Colon (tissue), 2 donors: Measurements from ENCODE around the gene NCKAP5.

Source experiments
- FAIRE-seq: peaks from 2 replicates; lab custom pipeline; 2012; peaks lifted over from hg19 to GRCh38; lab: Jason Lieb, UNC
- donor health status: control.
- donor health status: control.

The NCKAP5 gene

GRCh38 chr2:133200684-133201421 lies 367.4 kb downstream of the NCKAP5 start:
- FAIRE-seq: no peak

DNA sequence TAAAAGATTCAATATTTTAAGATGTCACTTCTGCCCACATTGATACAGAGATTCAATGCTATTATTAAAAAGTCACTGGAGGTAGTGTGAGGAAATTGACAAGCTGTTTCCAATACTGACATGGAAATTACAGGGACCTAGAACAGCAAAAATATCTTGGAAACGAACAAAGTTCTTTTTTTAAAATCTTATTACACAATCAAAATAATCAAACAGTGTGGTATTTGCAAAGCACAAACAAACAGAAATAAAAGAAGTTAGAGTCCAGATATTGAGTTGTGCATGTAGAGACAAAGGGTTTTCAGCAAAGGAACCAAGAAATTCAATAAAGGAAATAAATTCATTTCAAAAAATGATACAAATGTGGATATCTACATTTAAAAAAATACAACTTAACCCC lies 369.6 kb downstream of the NCKAP5 start:
- FAIRE-seq: no peak

- no peak for FAIRE-seq
Observed at GRCh38 chr2:133197156-133197555, 371.1 kb downstream of the NCKAP5 start.

- FAIRE-seq: no peak
Observed at GRCh38 chr2:133194777-133195335, 373.4 kb downstream of the NCKAP5 start.

- no peak for FAIRE-seq
Observed at GRCh38 chr2:133194362-133194655, 374.0 kb downstream of the NCKAP5 start.

DNA sequence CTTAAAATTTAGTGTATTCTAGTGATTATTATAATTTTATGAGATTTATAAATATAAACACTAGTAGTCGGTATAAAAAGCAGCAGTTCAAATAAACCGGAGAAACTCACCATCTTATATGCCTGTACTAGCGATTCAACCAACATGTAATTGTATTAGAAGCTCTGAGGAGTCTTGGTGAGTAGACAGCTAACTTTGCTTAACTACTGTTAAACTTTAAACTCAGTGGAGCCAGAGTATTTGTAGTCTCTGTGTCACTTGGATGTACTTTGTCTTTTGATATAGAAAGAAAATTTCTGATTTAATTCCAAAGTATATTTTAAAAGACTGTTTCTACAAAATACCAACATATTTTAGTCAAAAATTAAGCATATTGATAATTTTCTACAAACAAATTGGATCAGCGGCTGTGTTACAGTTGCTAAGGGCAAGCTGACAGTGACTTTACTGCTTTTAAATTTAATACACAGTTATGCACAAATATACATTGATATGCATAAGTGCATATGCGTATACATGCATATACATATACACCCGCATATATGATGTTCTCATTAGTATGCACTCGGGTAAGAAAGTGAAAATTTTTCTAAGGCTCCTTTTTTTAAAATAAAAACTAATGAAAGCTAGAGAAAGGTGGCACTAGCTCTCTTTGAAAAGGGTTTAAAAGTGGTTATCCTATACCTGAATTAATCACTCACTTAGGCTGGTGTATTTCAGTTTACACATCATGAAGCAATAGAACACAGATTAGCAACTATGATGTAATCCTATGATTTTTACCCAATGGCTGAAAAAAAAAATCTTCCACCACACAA lies 374.5 kb downstream of the NCKAP5 start:
- FAIRE-seq: no peak

- no peak for FAIRE-seq
Observed at GRCh38 chr2:133192028-133192427, 376.2 kb downstream of the NCKAP5 start.

DNA sequence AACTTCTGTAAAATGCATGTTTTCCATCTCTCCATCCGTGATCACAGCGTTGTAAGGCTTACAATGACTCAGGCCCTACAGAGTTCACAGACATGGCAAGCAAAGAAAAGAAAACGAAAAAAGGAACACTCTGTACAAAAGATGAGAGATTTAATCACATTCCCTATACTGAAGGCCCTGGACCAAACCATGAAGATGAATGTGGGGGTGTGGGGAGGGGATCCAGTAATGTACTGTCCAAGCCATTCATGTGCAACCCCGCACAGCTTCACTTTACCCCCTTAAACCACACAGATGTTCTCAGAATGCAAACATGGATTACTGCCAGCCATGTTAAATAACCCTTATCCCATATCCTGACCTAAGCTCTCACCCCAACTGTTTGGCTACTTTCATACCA lies 391.1 kb downstream of the NCKAP5 start:
- no peak for FAIRE-seq

DNA sequence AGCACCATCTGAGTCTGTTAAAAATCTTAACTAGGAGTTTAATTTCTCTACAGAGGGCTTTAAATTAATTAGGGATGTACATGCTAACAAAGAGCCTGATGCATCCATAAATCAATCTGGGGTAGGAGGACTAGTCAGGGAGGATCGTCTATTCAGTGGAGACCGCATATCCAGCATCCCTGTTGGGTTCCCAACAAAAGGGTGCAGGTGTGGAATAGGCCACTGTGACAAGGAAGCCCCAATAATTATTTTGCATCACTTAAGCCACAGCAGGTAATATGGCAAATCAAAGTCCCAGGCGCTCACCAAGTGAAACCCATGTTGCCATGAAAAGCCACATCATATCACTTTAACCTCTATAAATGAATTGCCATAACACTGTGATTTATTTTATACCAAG lies 392.3 kb downstream of the NCKAP5 start:
- FAIRE-seq: no peak

GRCh38 chr2:133173224-133173623 lies 395.0 kb downstream of the NCKAP5 start:
- FAIRE-seq: no peak

DNA sequence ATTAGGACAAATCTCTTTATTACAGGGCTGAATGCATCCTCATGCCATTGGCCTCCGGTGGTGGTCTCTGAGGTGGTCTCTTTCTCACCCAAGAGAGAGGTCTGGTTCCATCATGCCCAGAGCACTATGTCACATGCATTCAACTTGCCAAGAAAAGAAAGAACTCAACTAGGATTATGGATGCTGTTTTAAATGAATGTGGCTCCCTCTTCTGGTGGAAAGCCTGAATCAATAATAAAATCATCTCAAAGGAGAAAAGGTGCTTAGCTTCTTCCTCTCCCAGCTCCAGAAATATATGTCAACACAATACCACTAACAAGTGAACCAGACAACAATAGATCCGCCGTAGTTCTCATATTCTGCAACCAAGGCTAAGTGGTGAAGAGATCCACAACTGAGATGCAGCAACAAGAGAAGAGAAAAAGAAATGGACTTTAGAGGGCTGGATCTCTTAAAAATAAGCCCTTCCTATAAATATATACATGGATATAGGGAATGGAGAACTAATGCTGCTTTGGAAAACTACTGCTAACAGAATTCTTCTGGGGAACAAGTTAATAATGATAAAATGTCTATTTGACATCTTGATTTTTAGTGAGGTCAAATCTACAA lies 396.8 kb downstream of the NCKAP5 start:
- FAIRE-seq: no peak

- no peak for FAIRE-seq
Observed at GRCh38 chr2:133169274-133169912, 398.9 kb downstream of the NCKAP5 start.

DNA sequence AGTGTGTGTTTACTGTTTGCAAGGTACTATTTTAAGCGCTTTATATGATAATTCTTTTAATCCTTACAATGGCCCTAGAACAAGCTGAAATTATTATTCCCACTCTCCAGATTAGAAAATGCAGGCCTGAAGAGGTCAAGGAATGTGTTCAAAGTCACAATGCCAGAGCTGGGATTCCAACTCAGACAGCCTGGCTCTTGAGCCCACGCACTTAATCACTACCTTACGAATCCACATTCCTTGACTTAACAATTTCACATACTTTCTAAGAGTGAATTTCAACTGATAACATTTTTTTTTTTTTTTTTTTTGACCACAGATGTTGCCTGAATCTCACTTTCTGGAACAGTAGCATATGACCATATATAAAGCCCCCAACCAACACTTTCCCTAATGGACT lies 400.3 kb downstream of the NCKAP5 start:
- FAIRE-seq: no peak

DNA sequence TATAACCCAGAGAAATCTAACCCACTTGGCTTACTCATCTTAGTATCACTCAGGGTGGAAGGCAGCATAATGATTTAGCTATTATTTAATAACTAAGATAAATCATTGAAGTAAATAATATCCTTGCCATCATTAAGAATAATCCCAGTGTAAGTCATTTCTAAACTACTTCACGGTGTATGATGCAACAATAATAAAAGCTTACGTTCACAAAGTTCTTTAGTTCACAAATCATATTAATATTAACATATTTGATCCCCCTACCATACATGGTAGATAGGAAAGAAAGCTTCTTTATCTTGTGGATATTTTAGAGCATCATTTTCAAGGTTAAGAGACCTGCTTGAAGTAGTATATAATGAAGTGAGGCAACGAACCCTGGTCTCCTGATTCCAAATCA lies 401.0 kb downstream of the NCKAP5 start:
- no peak for FAIRE-seq

DNA sequence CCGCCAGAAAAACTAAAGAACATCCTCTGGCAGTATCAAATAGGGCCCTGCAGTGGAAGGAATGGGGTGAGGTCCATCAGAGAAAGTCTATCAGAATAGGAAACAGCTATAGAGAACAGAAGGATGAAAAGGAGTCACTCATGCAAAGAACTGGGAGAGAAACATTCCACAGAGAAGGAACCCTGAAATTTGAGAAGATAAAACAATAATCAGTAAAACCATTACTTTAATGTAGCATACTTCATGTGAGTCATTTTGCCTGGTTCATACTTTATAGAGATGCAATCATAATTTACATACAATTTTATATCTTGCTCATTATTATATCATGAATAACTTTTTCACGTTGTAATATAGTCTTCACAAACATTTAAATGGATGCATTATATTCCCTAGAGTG lies 402.2 kb downstream of the NCKAP5 start:
- no peak for FAIRE-seq

- no peak for FAIRE-seq
Observed at GRCh38 chr2:133163111-133163510, 405.2 kb downstream of the NCKAP5 start.

DNA sequence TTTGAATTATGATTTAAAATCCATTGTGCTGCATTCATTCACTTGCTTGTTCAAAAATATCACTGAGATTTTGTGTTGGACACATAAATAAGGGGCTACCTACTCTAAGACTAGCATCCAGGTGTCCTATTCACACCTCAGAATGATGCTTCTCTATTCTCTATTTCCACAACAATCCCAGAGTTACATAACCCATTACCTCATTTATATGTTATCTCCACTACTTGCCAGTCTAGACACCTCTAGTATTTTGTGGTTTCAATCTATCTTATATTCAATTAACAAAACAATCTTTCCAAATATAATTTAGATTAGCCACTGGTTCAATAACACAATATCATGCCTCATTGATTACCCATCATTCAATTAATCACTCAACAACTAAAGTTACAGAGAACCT lies 409.8 kb downstream of the NCKAP5 start:
- no peak for FAIRE-seq

DNA sequence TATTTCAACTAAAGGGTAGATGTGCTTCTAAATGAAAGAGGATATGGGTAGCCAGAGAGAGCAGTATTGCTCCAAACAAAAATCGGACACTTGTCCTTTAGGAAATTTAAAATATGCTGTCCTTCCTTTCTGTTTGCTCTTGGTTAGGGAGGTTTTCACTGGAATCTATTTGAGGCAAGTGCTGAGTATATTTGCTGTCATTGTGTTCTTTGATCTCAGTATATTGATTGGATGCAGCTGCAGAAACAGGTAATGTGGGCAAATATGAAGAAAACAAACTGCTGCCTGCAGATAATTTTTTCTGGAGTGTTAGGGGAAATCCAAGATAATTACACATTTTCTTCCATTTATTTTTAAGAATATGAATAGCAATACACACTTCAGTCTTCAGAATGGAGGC lies 410.2 kb downstream of the NCKAP5 start:
- FAIRE-seq: no peak

DNA sequence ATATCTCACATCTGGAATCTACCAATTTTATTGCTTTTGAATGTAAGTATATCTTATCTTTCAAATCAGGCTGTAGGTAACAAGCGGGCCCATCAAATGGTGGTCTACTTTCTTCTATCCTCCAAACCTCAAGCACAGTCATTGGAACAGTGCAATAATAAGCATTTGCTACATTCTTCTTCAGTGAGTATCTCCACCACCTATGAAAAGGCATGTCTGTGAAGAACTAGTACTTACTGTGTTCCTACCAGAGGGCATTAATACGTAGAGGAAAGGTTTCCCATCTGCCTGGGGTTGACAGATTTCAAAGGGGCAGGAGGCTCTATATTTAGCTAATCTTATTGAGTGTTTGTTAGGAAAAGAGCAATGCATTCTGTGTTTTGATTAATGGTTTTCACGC lies 411.1 kb downstream of the NCKAP5 start:
- no peak for FAIRE-seq

DNA sequence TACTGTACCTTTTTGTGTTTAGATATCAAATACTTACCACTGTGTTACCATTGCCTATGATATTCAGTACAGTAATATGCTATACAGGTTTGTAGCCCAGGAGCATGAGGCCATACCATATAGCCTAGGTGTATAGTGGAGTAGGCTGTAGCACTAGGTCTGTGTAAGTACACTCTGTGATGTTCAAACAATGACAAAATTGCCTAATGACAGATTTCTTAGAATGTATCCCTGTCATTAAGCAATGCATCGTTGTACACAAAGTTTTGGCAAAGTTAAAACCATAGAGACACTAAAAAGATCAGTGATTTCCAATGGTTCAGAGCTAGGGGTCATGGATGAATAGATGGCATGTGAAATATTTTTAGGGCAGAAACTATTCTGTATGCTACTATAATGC lies 415.5 kb downstream of the NCKAP5 start:
- FAIRE-seq: no peak

DNA sequence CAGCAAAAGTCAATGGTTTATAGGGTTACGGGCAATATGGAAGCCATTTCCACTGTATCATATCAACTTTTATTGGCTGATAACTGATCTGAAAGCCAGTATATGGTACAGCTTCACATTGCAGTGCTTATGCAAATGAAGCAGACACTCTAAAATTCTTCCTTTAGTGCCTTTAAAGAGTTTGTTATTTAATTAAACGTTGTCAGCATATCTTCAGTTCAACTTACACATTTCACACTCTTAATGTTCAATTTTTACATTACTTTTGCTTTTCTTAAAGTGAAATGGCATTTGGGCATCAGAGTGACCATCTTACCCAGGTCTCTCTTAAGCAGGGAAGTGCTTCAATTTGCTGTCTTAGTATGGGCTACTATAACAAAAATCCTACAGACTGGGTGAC lies 420.1 kb downstream of the NCKAP5 start:
- FAIRE-seq: no peak

- FAIRE-seq: no peak
Observed at GRCh38 chr2:133146893-133147292, 421.4 kb downstream of the NCKAP5 start.

- no peak for FAIRE-seq
Observed at GRCh38 chr2:133143645-133144044, 424.6 kb downstream of the NCKAP5 start.
